Pancreas (tissue), 10 donors: Measurements from ENCODE around the gene WWOX. TPM values are rescaled to one million over a fixed set of nuclear protein-coding genes. Genes with fewer than 3 reads are reported as not detected.

Experiments
- ATAC-seq, 4 donors: fragments of 200-7000 bp; cut with Tn5 transposase; one replicate each; pipeline versions ENCODE4 v1.8.0 to v1.9.1; 2020; ENCODE audit warnings: mild to moderate bottlenecking in 4 of 4, moderate library complexity in 4 of 4
- DNase-seq, 6 donors: peaks; one replicate each; pipeline ENCODE4 v3.0.0-alpha.2; 2020
- FAIRE-seq: peaks from 2 replicates; lab custom pipeline; 2012; peaks lifted over from hg19 to GRCh38; lab: Jason Lieb, UNC
- H3K27ac ChIP-seq, 4 donors: fragments of 200-600 bp; sonication (generic); 1 replicate in 3 of 4; 2 replicates in 1 of 4; pipeline versions ENCODE4 v1.5.0 to v1.8.0; 2020
- H3K27me3 ChIP-seq, 4 donors: fragments of 200-600 bp; one replicate each; pipeline ENCODE4 v1.8.0; 2021
- H3K36me3 ChIP-seq, 3 donors: fragments of 200-600 bp; sonication (generic) in 1 of 3; one replicate each; pipeline versions ENCODE4 v1.5.0 to v1.8.0; 2020 to 2021
- H3K4me1 ChIP-seq, 3 donors: fragments of 200-600 bp; one replicate each; pipeline ENCODE4 v1.8.0; 2021
- H3K4me3 ChIP-seq, 4 donors: fragments of 200-600 bp; sonication (generic) in 2 of 4; one replicate each; pipeline versions ENCODE4 v1.5.0 to v1.8.0; 2020 to 2021
- H3K9me3 ChIP-seq, 4 donors: fragments of 200-600 bp; one replicate each; pipeline ENCODE4 v1.8.0; 2021
- CTCF ChIP-seq, 4 donors: fragments of 200-600 bp; sonication (generic) in 3 of 4; IDR thresholded peaks; one replicate each; pipeline versions ENCODE4 v1.5.0 to v1.8.0; 2021; ENCODE audit warnings: antibody characterized with exemption in 4 of 4
- WGBS, 2 donors: extraction: QIAGEN DNeasy Blood & Tissue Kit; methylation state at CpG; one replicate each; pipeline ENCODE4 v1.1.7; 2013; 5-methylcytosine and 5-hydroxymethylcytosine counted together
- intact Hi-C, 3 donors: fragments of 100-400 bp; cut with DNase I; formaldehyde crosslinking; loops; one replicate each; pipeline versions ENCODE4 v1.11.1 to v1.14.2; 2022
- polyA plus RNA-seq, 2 donors: library from polyadenylated mRNA; stranded (reverse); fragments of 200-250 nt; gene quantifications; one replicate each; pipeline ENCODE4 v1.2.3, GENCODE V29; 2013
- total RNA-seq, 6 donors: library from RNA; stranded (reverse); fragmentation: NEBNext Ultra II Directional in 4 of 6; extraction: Animal tissue kit (Norgen Biotek cat#: 25700) in 4 of 6; gene quantifications; one replicate each; pipeline versions ENCODE4 v1.2.1 to v1.2.4, GENCODE V29; 2021 to 2023
- donor health status: healthy with polysubstance abuse.
- donor health status: DM: no; HTN: no; CAD: no; lungs with moderate emphysema.
- donor health status: DM: no; HTN: no; CAD: no.
- donor health status: control.
- donor health status: control.
- donor health status: Bipolar disorder and iron deficiency.
- donor health status: DM: yes; HTN: yes; CAD: no.
- donor health status: DM: no; HTN: no; CAD: no.
- donor health status: DM: no; HTN: no; CAD: no.
- donor health status: DM: yes; HTN: yes; CAD: no.

The WWOX gene
- total and polyA plus RNA-seq, 8 donors: 6.8 to 14.4 (median 10.8) TPM

- Histone ChIP-seq H3K36me3 (no peaks in the 10 kb centered on the region), H3K27ac (no peak overlapping the region), H3K4me3 (no peak overlapping the region), H3K27me3 (no peaks in the 10 kb centered on the region), H3K4me1 (no peaks in the 10 kb centered on the region), H3K9me3 (no peaks in the 10 kb centered on the region)
- no peak for FAIRE-seq
- 87 to 88% methylated on average over 9 of the region's 9 CpGs for WGBS, 2 donors
- DNase-seq: no peak
- no peak for TF ChIP-seq CTCF (IDR thresholded peaks at IDR 0.05)
- ATAC-seq: peak in 1 of 4 donors; percentile 12
- intact Hi-C loops: no loop called here
Measured at GRCh38 chr16:79008036-79008868, 908.8 kb downstream of the WWOX start.

- Histone ChIP-seq H3K27me3 (no peaks in the 10 kb centered on the region), H3K4me3 (no peak overlapping the region), H3K36me3 (no peaks in the 10 kb centered on the region), H3K27ac (no peak overlapping the region), H3K9me3 (no peaks in the 10 kb centered on the region), H3K4me1 (no peaks in the 10 kb centered on the region)
- intact Hi-C loops: no loop called here
- ATAC-seq (peak in 2 of 4 donors; percentile 23 to 32), DNase-seq (no peak), FAIRE-seq (no peak)
- no peak for TF ChIP-seq CTCF (IDR thresholded peaks at IDR 0.05)
- WGBS, 2 donors: 68 to 81% methylated on average over 7 of the region's 7 CpGs
Measured at GRCh38 chr16:79008869-79009179, 909.4 kb downstream of the WWOX start.

- ATAC-seq (no peak), FAIRE-seq (no peak), DNase-seq (no peak)
- H3K27me3 ChIP-seq: no peaks in the 10 kb centered on the region
- no peak overlapping the region for H3K4me3 ChIP-seq
- no peak for TF ChIP-seq CTCF (IDR thresholded peaks at IDR 0.05)
- no peaks in the 10 kb centered on the region for H3K9me3 ChIP-seq
- intact Hi-C loops: no loop called here
- H3K36me3 ChIP-seq: no peaks in the 10 kb centered on the region
- H3K27ac ChIP-seq: no peak overlapping the region
- WGBS, 2 donors: 89 to 95% methylated on average over 4 of the region's 4 CpGs
- no peaks in the 10 kb centered on the region for H3K4me1 ChIP-seq
Measured at GRCh38 chr16:79009896-79010295, 910.4 kb downstream of the WWOX start.

- no peak for ATAC-seq
- intact Hi-C loops: no loop called here
- Histone ChIP-seq H3K36me3 (no peaks in the 10 kb centered on the region), H3K27me3 (no peaks in the 10 kb centered on the region), H3K4me3 (no peak overlapping the region), H3K27ac (no peak overlapping the region), H3K9me3 (no peaks in the 10 kb centered on the region), H3K4me1 (no peaks in the 10 kb centered on the region)
- TF ChIP-seq CTCF (IDR thresholded peaks at IDR 0.05): no peak
- 97 to 100% methylated on average over 3 of the region's 3 CpGs for WGBS, 2 donors
- no peak for FAIRE-seq
- no peak for DNase-seq
Measured at GRCh38 chr16:79011282-79011681, 911.8 kb downstream of the WWOX start.
